ENCODE measurements around the gene ATRNL1. TPM values are rescaled to one million over a fixed set of nuclear protein-coding genes. Genes with fewer than 3 reads are reported as not detected.

ATRNL1 gene
- total and polyA plus RNA-seq, 2 donors from 2014 or later: 2.4 to 7.1 TPM

DNA sequence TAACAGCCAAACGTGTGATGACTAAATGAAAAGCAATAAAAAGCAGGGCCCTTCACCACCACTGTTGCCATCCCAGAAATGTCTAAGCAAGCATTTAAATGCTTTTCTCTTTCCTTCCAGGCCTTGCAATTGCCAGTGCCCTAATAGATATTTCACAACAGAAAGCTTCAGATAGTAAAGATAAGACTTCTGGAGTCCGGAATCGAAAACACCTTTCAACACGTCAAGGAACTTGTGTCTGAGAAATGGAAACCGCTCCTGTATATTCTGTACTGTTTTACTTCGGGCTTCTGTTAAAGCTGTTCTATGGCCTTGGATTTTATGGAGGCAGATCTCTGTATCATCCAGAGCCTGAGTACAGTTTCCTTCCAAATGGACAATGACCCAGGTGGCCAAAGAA lies 851.4 kb downstream of the ATRNL1 start:
- DNase-seq (no peak), FAIRE-seq (no peak)
- H3K36me3 ChIP-seq (ENCODE audit: control insufficient read depth in 2 of 3, insufficient read depth in 3 of 3, low read length in 3 of 3): no peaks in the 10 kb centered on the region
- no peak overlapping the region for H3K9ac ChIP-seq (ENCODE audit: low read length in 3 of 3)
- H3K27me3 ChIP-seq (ENCODE audit: control insufficient read depth, insufficient read depth, low read length): no peaks in the 10 kb centered on the region
- H3K27ac ChIP-seq (ENCODE audit: low read depth in 2 of 2, low read length in 2 of 2): no peak overlapping the region
- intact Hi-C loops (cut with DNase I): loop anchor here (10.0 kb wide), 1 partner anchor 330 kb away; the partner anchor contains the start of gene GFRA1
- no peaks in the 10 kb centered on the region for H3K9me3 ChIP-seq (ENCODE audit: control insufficient read depth in 2 of 3, insufficient read depth in 1 of 3, low read length in 3 of 3)
- H3K4me1 ChIP-seq (ENCODE audit: control insufficient read depth in 2 of 3, insufficient read depth in 2 of 3, low read depth in 1 of 3, low read length in 3 of 3): no peaks in the 10 kb centered on the region
- TF ChIP-seq, protein P1, sequence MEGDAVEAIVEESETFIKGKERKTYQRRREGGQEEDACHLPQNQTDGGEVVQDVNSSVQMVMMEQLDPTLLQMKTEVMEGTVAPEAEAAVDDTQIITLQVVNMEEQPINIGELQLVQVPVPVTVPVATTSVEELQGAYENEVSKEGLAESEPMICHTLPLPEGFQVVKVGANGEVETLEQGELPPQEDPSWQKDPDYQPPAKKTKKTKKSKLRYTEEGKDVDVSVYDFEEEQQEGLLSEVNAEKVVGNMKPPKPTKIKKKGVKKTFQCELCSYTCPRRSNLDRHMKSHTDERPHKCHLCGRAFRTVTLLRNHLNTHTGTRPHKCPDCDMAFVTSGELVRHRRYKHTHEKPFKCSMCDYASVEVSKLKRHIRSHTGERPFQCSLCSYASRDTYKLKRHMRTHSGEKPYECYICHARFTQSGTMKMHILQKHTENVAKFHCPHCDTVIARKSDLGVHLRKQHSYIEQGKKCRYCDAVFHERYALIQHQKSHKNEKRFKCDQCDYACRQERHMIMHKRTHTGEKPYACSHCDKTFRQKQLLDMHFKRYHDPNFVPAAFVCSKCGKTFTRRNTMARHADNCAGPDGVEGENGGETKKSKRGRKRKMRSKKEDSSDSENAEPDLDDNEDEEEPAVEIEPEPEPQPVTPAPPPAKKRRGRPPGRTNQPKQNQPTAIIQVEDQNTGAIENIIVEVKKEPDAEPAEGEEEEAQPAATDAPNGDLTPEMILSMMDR (IDR thresholded peaks at IDR 0.05; ENCODE audit: borderline replicate concordance, extremely low read depth, insufficient read depth): no peak
- no peak overlapping the region for H3K4me3 ChIP-seq (ENCODE audit: low read length in 3 of 3)

DNA sequence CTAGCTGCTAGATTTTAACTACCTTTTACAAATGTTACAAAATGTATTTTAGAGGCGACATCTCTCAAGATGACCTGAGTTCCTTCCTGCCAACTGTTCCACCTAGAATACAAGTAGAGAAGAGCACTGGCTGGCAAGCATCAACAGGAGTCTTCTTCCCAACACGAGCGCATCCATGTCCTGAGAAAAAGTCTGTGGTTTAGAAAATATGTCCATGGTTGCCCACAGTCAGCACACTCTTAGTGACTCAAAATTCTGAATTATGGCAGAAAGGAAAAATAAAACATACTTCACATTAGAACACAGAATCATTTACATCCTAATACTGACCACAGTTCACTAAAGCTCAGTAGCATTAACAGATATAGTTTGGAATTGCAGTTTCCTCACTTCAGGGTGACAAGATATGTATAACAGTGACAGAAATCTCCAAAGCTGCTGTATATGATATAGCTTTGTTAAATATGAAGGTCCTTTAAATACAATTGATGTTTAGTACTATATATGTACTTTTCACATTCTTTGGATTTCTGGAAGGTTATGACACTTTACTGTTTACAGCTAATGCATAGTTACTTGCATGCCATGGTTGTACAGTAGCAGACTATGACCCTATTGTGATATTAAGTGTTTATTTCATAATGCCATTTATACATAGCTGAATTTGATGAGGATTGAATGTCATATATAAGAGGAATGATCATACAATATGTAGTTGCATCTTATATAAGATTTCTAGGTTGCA lies 852.7 kb downstream of the ATRNL1 start:
- Histone ChIP-seq H3K4me1 (ENCODE audit: control insufficient read depth in 2 of 3, insufficient read depth in 2 of 3, low read depth in 1 of 3, low read length in 3 of 3) (no peaks in the 10 kb centered on the region), H3K27ac (ENCODE audit: low read depth in 2 of 2, low read length in 2 of 2) (no peak overlapping the region), H3K36me3 (ENCODE audit: control insufficient read depth in 2 of 3, insufficient read depth in 3 of 3, low read length in 3 of 3) (no peaks in the 10 kb centered on the region), H3K9ac (ENCODE audit: low read length in 3 of 3) (no peak overlapping the region), H3K27me3 (ENCODE audit: control insufficient read depth, insufficient read depth, low read length) (no peaks in the 10 kb centered on the region), H3K4me3 (ENCODE audit: low read length in 3 of 3) (no peak overlapping the region), H3K9me3 (ENCODE audit: control insufficient read depth in 2 of 3, insufficient read depth in 1 of 3, low read length in 3 of 3) (no peaks in the 10 kb centered on the region)
- TF ChIP-seq, protein P1 (IDR thresholded peaks at IDR 0.05; ENCODE audit: borderline replicate concordance, extremely low read depth, insufficient read depth): no peak
- no peak for DNase-seq
- no peak for FAIRE-seq
- intact Hi-C loops (cut with DNase I): loop anchor here (10.0 kb wide), 1 partner anchor 329 kb away; the partner anchor contains the start of gene GFRA1

DNA sequence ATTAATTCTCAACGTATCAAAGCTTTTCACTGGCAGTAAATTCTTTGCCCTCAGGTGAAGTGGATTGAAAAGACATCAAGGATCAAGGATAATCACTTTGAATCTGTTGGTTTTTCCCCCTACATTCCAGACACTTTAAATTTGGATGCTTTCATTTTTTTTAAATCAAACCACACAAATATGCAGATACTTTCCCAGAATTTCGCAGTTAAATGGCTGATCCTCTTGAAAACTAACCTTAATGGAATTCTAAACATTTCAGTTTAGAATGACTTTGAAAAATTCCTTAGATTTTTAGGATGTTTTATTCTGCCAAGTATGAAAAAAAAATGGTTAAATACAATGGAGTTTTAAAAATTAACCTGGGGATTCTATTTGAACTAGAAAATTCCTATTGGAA lies 853.9 kb downstream of the ATRNL1 start:
- Histone ChIP-seq H3K4me3 (ENCODE audit: low read length in 3 of 3) (no peak overlapping the region), H3K9ac (ENCODE audit: low read length in 3 of 3) (no peak overlapping the region), H3K4me1 (ENCODE audit: control insufficient read depth in 2 of 3, insufficient read depth in 2 of 3, low read depth in 1 of 3, low read length in 3 of 3) (no peaks in the 10 kb centered on the region), H3K36me3 (ENCODE audit: control insufficient read depth in 2 of 3, insufficient read depth in 3 of 3, low read length in 3 of 3) (no peaks in the 10 kb centered on the region), H3K27me3 (ENCODE audit: control insufficient read depth, insufficient read depth, low read length) (no peaks in the 10 kb centered on the region), H3K9me3 (ENCODE audit: control insufficient read depth in 2 of 3, insufficient read depth in 1 of 3, low read length in 3 of 3) (no peaks in the 10 kb centered on the region), H3K27ac (ENCODE audit: low read depth in 2 of 2, low read length in 2 of 2) (no peak overlapping the region)
- FAIRE-seq: peak; percentile 55
- intact Hi-C loops (cut with DNase I): loop anchor here (10.0 kb wide), 1 partner anchor 328 kb away; the partner anchor contains the start of gene GFRA1
- TF ChIP-seq, protein P1 (IDR thresholded peaks at IDR 0.05; ENCODE audit: borderline replicate concordance, extremely low read depth, insufficient read depth): no peak
- no peak for DNase-seq

All from kidney (tissue), 14 donors.